ENCODE results near the gene ZDHHC12.

The ZDHHC12 gene

GRCh38 chr9:128685636-128686489 is 38.1 kb downstream of the ZDHHC12 start:
- Histone ChIP-seq H3K36me3 (ENCODE audit: control insufficient read depth, insufficient read depth, low read length) (no peaks in the 10 kb centered on the region), H3K27me3 (ENCODE audit: control insufficient read depth, insufficient read depth, low read length, poor library complexity, severe bottlenecking) (no peaks in the 10 kb centered on the region), H3K4me3 (ENCODE audit: insufficient read depth, low read depth, low read length) (peak overlapping the region; percentile 66), H3K9me3 (ENCODE audit: control insufficient read depth, low read length) (no peaks in the 10 kb centered on the region), H3K27ac (ENCODE audit: insufficient read depth, low read depth, low read length, poor library complexity, severe bottlenecking) (no peak overlapping the region), H3K4me1 (ENCODE audit: control insufficient read depth, insufficient read depth, low read length) (peaks cover 23% of the 10 kb centered on the region)
- 41 to 44% methylated on average over 16 to 17 of the region's 17 CpGs for WGBS, 2 experiments

GRCh38 chr9:128684325-128685199 is 39.4 kb downstream of the ZDHHC12 start:
- Histone ChIP-seq H3K27ac (ENCODE audit: insufficient read depth, low read depth, low read length, poor library complexity, severe bottlenecking) (peak overlapping the region; percentile 88), H3K9me3 (ENCODE audit: control insufficient read depth, low read length) (no peaks in the 10 kb centered on the region), H3K27me3 (ENCODE audit: control insufficient read depth, insufficient read depth, low read length, poor library complexity, severe bottlenecking) (no peaks in the 10 kb centered on the region), H3K4me3 (ENCODE audit: insufficient read depth, low read depth, low read length) (peak overlapping the region; percentile 66), H3K36me3 (ENCODE audit: control insufficient read depth, insufficient read depth, low read length) (no peaks in the 10 kb centered on the region), H3K4me1 (ENCODE audit: control insufficient read depth, insufficient read depth, low read length) (peaks cover 23% of the 10 kb centered on the region)
- 1% methylated on average over 15 of the region's 15 CpGs for WGBS, 2 experiments

DNA sequence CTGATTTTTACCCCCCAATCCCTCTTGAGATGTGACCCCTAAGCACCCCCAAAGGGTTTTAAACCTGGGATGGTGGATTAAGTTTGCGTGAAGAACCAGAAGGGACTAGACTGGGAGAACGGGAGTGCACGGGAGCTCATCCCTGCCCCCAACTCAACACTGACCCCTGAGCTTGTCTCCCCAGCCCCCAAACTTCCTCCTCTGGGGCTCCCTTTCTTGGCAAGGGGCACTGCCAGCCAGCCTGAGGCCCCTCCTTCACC is 39.9 kb downstream of the ZDHHC12 start:
- Histone ChIP-seq H3K27me3 (ENCODE audit: control insufficient read depth, insufficient read depth, low read length, poor library complexity, severe bottlenecking) (no peaks in the 10 kb centered on the region), H3K36me3 (ENCODE audit: control insufficient read depth, insufficient read depth, low read length) (no peaks in the 10 kb centered on the region), H3K4me1 (ENCODE audit: control insufficient read depth, insufficient read depth, low read length) (peaks cover 23% of the 10 kb centered on the region), H3K4me3 (ENCODE audit: insufficient read depth, low read depth, low read length) (peak overlapping the region; percentile 66), H3K27ac (ENCODE audit: insufficient read depth, low read depth, low read length, poor library complexity, severe bottlenecking) (peak overlapping the region; percentile 88), H3K9me3 (ENCODE audit: control insufficient read depth, low read length) (no peaks in the 10 kb centered on the region)
- 0 to 2% methylated on average over 3 of the region's 3 CpGs for WGBS, 2 experiments

- whole genome bisulfite sequencing, 2 experiments = 0 to 1% methylated on average over 21 of the region's 21 CpGs
- Histone ChIP-seq H3K27me3 (ENCODE audit: control insufficient read depth, insufficient read depth, low read length, poor library complexity, severe bottlenecking) (no peaks in the 10 kb centered on the region), H3K4me3 (ENCODE audit: insufficient read depth, low read depth, low read length) (peak overlapping the region; percentile 66), H3K27ac (ENCODE audit: insufficient read depth, low read depth, low read length, poor library complexity, severe bottlenecking) (peak overlapping the region; percentile 88), H3K4me1 (ENCODE audit: control insufficient read depth, insufficient read depth, low read length) (peaks cover 23% of the 10 kb centered on the region), H3K9me3 (ENCODE audit: control insufficient read depth, low read length) (no peaks in the 10 kb centered on the region), H3K36me3 (ENCODE audit: control insufficient read depth, insufficient read depth, low read length) (no peaks in the 10 kb centered on the region)
These were observed 40.4 kb downstream of the ZDHHC12 start for GRCh38 chr9:128683340-128684064.

DNA sequence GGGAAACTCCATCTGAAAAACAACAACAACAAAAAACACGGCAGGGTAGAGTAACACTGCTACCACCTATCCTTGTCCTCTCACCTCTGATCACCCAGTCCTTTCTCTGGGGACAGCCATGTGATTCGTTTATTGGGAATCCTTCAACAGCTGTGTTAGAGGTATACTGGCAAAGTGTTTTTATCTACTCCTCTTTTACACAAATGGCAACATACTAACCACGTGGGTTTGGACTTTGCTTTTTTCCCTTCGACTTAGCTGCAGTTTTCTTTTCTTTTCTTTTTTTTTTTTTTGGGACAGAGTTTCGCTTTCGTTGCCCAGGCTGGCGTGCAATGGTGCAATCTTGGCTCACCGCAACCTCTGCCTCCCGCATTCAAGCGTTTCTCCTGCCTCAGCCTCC is 46.1 kb downstream of the ZDHHC12 start:
- Histone ChIP-seq H3K36me3 (ENCODE audit: control insufficient read depth, insufficient read depth, low read length) (no peaks in the 10 kb centered on the region), H3K9me3 (ENCODE audit: control insufficient read depth, low read length) (no peaks in the 10 kb centered on the region), H3K27me3 (ENCODE audit: control insufficient read depth, insufficient read depth, low read length, poor library complexity, severe bottlenecking) (no peaks in the 10 kb centered on the region), H3K4me1 (ENCODE audit: control insufficient read depth, insufficient read depth, low read length) (no peaks in the 10 kb centered on the region), H3K4me3 (ENCODE audit: insufficient read depth, low read depth, low read length) (no peak overlapping the region), H3K27ac (ENCODE audit: insufficient read depth, low read depth, low read length, poor library complexity, severe bottlenecking) (no peak overlapping the region)
- WGBS, 2 experiments = 91% methylated on average over 10 of the region's 10 CpGs

GRCh38 chr9:128675382-128675781 is 48.5 kb downstream of the ZDHHC12 start:
- no peaks in the 10 kb centered on the region for H3K4me1 ChIP-seq (ENCODE audit: control insufficient read depth, insufficient read depth, low read length)
- no peaks in the 10 kb centered on the region for H3K36me3 ChIP-seq (ENCODE audit: control insufficient read depth, insufficient read depth, low read length)
- H3K9me3 ChIP-seq (ENCODE audit: control insufficient read depth, low read length) = no peaks in the 10 kb centered on the region
- H3K4me3 ChIP-seq (ENCODE audit: insufficient read depth, low read depth, low read length) = no peak overlapping the region
- WGBS, 2 experiments = 97% methylated on average over 4 of the region's 4 CpGs
- H3K27ac ChIP-seq (ENCODE audit: insufficient read depth, low read depth, low read length, poor library complexity, severe bottlenecking) = no peak overlapping the region
- no peaks in the 10 kb centered on the region for H3K27me3 ChIP-seq (ENCODE audit: control insufficient read depth, insufficient read depth, low read length, poor library complexity, severe bottlenecking)

Measured in ectodermal cell (in vitro differentiated cells).